DOHH2 (cell line): ENCODE results near the gene LOXHD1.

ENCODE experiments used
- H3F3A ChIP-seq: fragments of 200-600 bp; sonication (generic), shearing (Covaris generic); 2 replicates; pipeline ENCODE4 v1.6.0; 2016; ENCODE audit warnings: antibody characterized with exemption, mild to moderate bottlenecking; ENCODE audit not compliant: control insufficient read depth, insufficient read depth
- H3K27ac ChIP-seq: fragments of 200-600 bp; sonication (generic); 2 replicates; pipeline ENCODE4 v1.5.1; 2014; ENCODE audit warnings: low read depth, mild to moderate bottlenecking, low read length, moderate library complexity
- H3K27me3 ChIP-seq: fragments of 200-600 bp; sonication (generic); 2 replicates; pipeline ENCODE4 v1.6.1; 2014; ENCODE audit warnings: mild to moderate bottlenecking, low read length, mixed read lengths; ENCODE audit not compliant: control insufficient read depth
- H3K36me3 ChIP-seq: fragments of 200-600 bp; sonication (generic); 2 replicates; pipeline ENCODE4 v1.6.1; 2014; ENCODE audit warnings: mild to moderate bottlenecking, low read length, moderate library complexity, mixed read lengths; ENCODE audit not compliant: control insufficient read depth
- H3K4me1 ChIP-seq: fragments of 200-600 bp; sonication (generic); 2 replicates; pipeline ENCODE4 v1.6.1; 2014; ENCODE audit warnings: mild to moderate bottlenecking, low read length, mixed read lengths; ENCODE audit not compliant: control insufficient read depth
- H3K4me2 ChIP-seq: fragments of 200-600 bp; sonication (generic); 2 replicates; pipeline ENCODE4 v1.6.0; 2014; ENCODE audit warnings: mild to moderate bottlenecking, low read length, moderate library complexity
- H3K4me3 ChIP-seq: fragments of 200-600 bp; sonication (generic); 2 replicates; pipeline ENCODE4 v1.5.1; 2014; ENCODE audit warnings: mild to moderate bottlenecking, low read length, mixed read lengths
- H3K79me2 ChIP-seq: fragments of 200-600 bp; sonication (generic); 2 replicates; pipeline ENCODE4 v1.6.1; 2014; ENCODE audit warnings: mild to moderate bottlenecking, low read length, mixed read lengths; ENCODE audit not compliant: control insufficient read depth
- H3K9me2 ChIP-seq: fragments of 200-600 bp; sonication (generic); replicated peaks from 2 replicates; pipeline ENCODE4 v1.6.1; 2014; ENCODE audit warnings: mild to moderate bottlenecking, low read length, mixed read lengths; ENCODE audit not compliant: control insufficient read depth
- H3K9me3 ChIP-seq: fragments of 200-600 bp; sonication (generic); 2 replicates; pipeline ENCODE4 v1.6.1; 2014; ENCODE audit warnings: antibody characterized with exemption, low read length, mixed read lengths; ENCODE audit not compliant: control insufficient read depth, insufficient read depth
- H4K20me1 ChIP-seq: fragments of 200-600 bp; sonication (generic); 2 replicates; pipeline ENCODE4 v1.6.0; 2014; ENCODE audit warnings: low read depth, mild to moderate bottlenecking, antibody characterized with exemption, low read length, moderate library complexity; ENCODE audit not compliant: control insufficient read depth, insufficient read depth
- EZH2phosphoT487 ChIP-seq: fragments of 200-600 bp; sonication (generic); IDR thresholded peaks from 2 replicates; pipeline ENCODE4 v1.6.1; 2017; ENCODE audit warnings: borderline replicate concordance, mild to moderate bottlenecking, antibody characterized with exemption, low read length, moderate library complexity, mixed read lengths
- TF ChIP-seq, protein P1 (sequence below): fragments of 200-600 bp; sonication (generic); IDR thresholded peaks from one replicate; pipeline ENCODE4 v1.5.1; 2014; ENCODE audit warnings: antibody characterized with exemption, mild to moderate bottlenecking, low read depth, low read length; ENCODE audit not compliant: poor library complexity, severe bottlenecking

The LOXHD1 gene

GRCh38 chr18:46433121-46433826, 223.7 kb downstream of the LOXHD1 start:
- Histone ChIP-seq H3K4me3 (no peak overlapping the region), H3K79me2 (no peaks in the 10 kb centered on the region), H3K36me3 (no peaks in the 10 kb centered on the region), H3K9me2 (no peaks in the 10 kb centered on the region), H3K9me3 (no peaks in the 10 kb centered on the region), H3K27me3 (peaks cover 9% of the 10 kb centered on the region; the same call in 1 of the 2 replicates), H3K27ac (no peak overlapping the region), H3F3A (no peaks in the 10 kb centered on the region), H3K4me1 (no peaks in the 10 kb centered on the region), H3K4me2 (no peak overlapping the region), H4K20me1 (no peaks in the 10 kb centered on the region)
- no peak for TF ChIP-seq EZH2phosphoT487
- TF ChIP-seq, protein P1, sequence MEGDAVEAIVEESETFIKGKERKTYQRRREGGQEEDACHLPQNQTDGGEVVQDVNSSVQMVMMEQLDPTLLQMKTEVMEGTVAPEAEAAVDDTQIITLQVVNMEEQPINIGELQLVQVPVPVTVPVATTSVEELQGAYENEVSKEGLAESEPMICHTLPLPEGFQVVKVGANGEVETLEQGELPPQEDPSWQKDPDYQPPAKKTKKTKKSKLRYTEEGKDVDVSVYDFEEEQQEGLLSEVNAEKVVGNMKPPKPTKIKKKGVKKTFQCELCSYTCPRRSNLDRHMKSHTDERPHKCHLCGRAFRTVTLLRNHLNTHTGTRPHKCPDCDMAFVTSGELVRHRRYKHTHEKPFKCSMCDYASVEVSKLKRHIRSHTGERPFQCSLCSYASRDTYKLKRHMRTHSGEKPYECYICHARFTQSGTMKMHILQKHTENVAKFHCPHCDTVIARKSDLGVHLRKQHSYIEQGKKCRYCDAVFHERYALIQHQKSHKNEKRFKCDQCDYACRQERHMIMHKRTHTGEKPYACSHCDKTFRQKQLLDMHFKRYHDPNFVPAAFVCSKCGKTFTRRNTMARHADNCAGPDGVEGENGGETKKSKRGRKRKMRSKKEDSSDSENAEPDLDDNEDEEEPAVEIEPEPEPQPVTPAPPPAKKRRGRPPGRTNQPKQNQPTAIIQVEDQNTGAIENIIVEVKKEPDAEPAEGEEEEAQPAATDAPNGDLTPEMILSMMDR, result no peak

DNA sequence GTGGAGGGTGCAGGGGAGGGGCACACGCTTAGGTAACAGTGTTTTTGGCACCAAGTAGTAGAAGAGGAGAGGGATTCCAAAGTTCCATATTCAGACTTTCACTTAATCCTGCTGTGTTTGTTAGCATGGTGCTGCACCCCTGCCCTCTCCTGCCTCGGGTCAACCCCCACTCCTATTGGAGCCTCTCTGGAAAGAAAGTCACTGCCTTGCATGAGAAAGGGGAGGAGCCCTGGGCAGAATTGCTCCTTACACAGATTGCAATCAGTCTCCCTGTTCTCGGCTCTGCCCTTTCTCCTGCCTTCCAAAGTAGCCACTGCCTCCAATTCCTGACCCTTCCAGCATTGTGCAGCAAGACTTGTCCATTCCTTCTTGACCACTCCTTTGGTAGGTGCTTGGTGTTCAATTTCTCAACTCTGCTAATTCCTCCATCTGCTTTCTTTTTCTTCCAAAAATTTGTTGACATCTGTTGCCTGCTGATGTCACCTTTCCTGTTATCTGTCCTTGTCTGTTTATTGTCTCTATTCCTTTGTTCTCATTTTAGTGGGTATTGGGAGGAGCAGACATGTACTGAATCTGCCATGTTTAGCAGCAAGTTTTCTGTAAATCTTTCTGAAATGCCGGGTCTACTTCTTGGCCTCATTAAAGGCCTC, 225.4 kb downstream of the LOXHD1 start:
- Histone ChIP-seq H3K36me3 (no peaks in the 10 kb centered on the region), H3K9me2 (no peaks in the 10 kb centered on the region), H3K4me3 (no peak overlapping the region), H3K9me3 (no peaks in the 10 kb centered on the region), H3F3A (no peaks in the 10 kb centered on the region), H3K79me2 (no peaks in the 10 kb centered on the region), H4K20me1 (no peaks in the 10 kb centered on the region), H3K27ac (no peak overlapping the region), H3K4me2 (no peak overlapping the region), H3K4me1 (no peaks in the 10 kb centered on the region), H3K27me3 (peaks cover 9% of the 10 kb centered on the region; the same call in 1 of the 2 replicates)
- TF ChIP-seq, protein P1, result no peak
- no peak for TF ChIP-seq EZH2phosphoT487

GRCh38 chr18:46429649-46430224, 227.3 kb downstream of the LOXHD1 start:
- H3K4me3 ChIP-seq, result no peak overlapping the region
- no peaks in the 10 kb centered on the region for H3K4me1 ChIP-seq
- H3K9me2 ChIP-seq, result no peaks in the 10 kb centered on the region
- no peaks in the 10 kb centered on the region for H3K36me3 ChIP-seq
- no peaks in the 10 kb centered on the region for H3K79me2 ChIP-seq
- H3F3A ChIP-seq, result no peaks in the 10 kb centered on the region
- no peaks in the 10 kb centered on the region for H3K9me3 ChIP-seq
- no peak overlapping the region for H3K27ac ChIP-seq
- peaks cover 20% of the 10 kb centered on the region for H3K27me3 ChIP-seq
- no peaks in the 10 kb centered on the region for H4K20me1 ChIP-seq
- TF ChIP-seq, protein P1, result no peak
- TF ChIP-seq EZH2phosphoT487, result no peak
- no peak overlapping the region for H3K4me2 ChIP-seq
